ENCODE data around the gene RPLP1.

Gene RPLP1

GRCh38 chr15:69451951-69452691 lies 497 bp upstream of the RPLP1 start:
- no peak for FAIRE-seq
- no peak for DNase-seq (ENCODE audit: insufficient read length, low spot score)
- no peak for TF ChIP-seq CTCF (IDR thresholded peaks at IDR 0.05; ENCODE audit: insufficient read depth, missing control alignments)

GRCh38 chr15:69454953-69455352 lies 2.3 kb downstream of the RPLP1 start:
- no peak for FAIRE-seq
- no peak for DNase-seq (ENCODE audit: insufficient read length, low spot score)
- TF ChIP-seq CTCF (IDR thresholded peaks at IDR 0.05; ENCODE audit: insufficient read depth, missing control alignments): no peak

GRCh38 chr15:69456208-69457166 lies 3.9 kb downstream of the RPLP1 start:
- FAIRE-seq (no peak), DNase-seq (ENCODE audit: insufficient read length, low spot score) (no peak)
- no peak for TF ChIP-seq CTCF (IDR thresholded peaks at IDR 0.05; ENCODE audit: insufficient read depth, missing control alignments)

- no peak for TF ChIP-seq CTCF (IDR thresholded peaks at IDR 0.05; ENCODE audit: insufficient read depth, missing control alignments)
- FAIRE-seq: no peak
Observed at GRCh38 chr15:69457304-69458280, 5.0 kb downstream of the RPLP1 start.

GRCh38 chr15:69459066-69459465 lies 6.4 kb downstream of the RPLP1 start:
- FAIRE-seq: no peak
- no peak for TF ChIP-seq CTCF (IDR thresholded peaks at IDR 0.05; ENCODE audit: insufficient read depth, missing control alignments)
- no peak for DNase-seq (ENCODE audit: insufficient read length, low spot score)

More at GRCh38 chr15:69457304-69458280, 5.0 kb downstream of the RPLP1 start:
- no peak for DNase-seq (ENCODE audit: insufficient read length, low spot score)

- FAIRE-seq (no peak), DNase-seq (ENCODE audit: insufficient read length, low spot score) (no peak)
- no peak for TF ChIP-seq CTCF (IDR thresholded peaks at IDR 0.05; ENCODE audit: insufficient read depth, missing control alignments)
Observed at GRCh38 chr15:69460481-69460880, 7.9 kb downstream of the RPLP1 start.
